Activated CD4-positive, alpha-beta T cell treated with anti-CD3 and anti-CD28 coated beads for 4 hours (primary cell): ENCODE results near the gene TTC23.

Experiments used
- DNase-seq, 2 donors: peaks; one replicate each; pipeline ENCODE4 v3.0.0-alpha.2; 2020

Gene TTC23

DNA sequence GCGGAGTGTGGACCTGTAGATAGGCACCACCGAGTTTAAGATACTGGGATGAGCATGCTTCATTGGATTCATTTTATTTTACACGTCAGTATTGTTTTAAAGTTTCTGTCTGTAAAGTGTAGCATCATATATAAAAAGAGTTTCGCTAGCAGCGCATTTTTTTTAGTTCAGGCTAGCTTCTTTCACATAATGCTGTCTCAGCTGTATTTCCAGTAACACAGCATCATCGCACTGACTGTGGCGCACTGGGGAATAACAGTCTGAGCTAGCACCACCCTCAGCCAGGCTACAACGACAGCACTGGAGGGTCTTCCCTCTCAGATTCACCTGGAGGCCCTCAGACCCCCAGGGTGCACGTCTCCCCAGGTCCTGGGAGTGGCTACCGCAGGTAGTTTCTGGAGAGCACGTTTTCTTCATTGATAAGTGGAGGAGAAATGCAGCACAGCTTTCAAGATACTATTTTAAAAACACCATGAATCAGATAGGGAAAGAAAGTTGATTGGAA is 115.0 kb downstream of the TTC23 start:
- no peak for DNase-seq

DNA sequence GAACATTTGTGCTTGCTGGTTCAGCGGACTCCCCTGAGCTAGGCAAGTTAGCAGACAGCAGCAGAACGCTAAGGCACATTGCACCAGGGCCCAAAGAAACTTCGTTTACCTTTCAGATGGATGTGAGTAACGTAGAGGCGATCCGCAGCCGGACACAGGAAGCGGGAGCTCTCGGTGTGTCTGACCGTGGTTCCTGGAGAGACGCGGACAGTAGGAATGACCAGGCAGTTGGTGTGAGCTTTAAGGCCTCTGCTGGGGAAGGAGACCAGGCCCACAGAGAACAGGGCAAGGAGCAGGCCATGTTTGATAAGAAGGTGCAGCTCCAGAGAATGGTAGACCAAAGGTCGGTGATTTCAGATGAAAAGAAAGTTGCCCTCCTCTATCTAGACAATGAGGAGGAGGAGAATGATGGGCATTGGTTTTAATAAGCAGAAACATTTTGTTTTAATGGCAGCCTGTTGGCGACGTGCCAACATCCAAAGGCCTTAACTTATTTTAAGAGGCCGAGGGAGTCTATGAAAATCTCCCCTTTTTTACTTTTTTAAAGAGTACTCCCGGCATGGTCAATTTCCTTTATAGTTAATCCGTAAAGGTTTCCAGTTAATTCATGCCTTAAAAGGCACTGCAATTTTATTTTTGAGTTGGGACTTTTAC is 116.6 kb downstream of the TTC23 start:
- DNase-seq = no peak

DNA sequence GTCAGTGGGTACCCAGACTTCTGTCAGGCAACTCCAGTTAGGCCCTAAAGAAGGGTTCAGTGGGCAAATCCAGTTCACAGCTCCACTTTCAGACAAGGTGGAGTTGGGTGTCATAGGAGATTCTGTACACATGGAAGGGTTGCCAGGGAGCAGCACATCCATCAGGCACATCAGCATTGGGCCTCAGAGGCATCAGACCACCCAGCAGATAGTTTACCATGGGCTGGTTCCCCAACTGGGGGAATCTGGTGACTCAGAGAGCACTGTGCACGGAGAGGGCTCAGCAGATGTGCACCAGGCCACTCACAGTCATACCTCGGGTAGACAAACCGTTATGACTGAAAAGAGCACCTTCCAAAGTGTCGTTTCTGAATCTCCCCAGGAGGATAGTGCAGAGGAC is 117.3 kb downstream of the TTC23 start:
- no peak for DNase-seq

DNA sequence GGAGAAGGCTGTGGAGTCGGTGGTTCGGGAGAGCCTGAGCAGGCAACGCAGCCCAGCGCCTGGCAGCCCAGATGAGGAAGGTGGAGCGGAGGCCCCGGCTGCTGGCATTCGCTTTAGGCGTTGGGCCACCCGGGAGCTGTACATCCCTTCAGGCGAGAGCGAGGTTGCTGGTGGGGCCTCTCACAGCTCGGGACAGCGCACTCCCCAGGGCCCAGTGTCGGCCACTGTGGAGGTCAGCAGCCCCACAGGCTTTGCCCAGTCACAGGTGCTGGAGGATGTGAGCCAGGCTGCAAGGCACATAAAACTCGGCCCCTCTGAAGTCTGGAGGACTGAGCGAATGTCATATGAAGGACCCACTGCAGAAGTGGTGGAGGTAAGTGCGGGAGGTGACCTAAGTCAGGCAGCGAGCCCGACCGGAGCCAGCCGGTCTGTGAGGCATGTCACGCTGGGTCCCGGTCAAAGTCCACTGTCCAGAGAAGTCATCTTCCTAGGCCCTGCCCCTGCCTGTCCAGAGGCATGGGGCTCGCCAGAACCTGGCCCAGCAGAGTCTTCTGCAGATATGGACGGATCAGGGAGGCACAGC is 117.8 kb downstream of the TTC23 start:
- DNase-seq = no peak

DNA sequence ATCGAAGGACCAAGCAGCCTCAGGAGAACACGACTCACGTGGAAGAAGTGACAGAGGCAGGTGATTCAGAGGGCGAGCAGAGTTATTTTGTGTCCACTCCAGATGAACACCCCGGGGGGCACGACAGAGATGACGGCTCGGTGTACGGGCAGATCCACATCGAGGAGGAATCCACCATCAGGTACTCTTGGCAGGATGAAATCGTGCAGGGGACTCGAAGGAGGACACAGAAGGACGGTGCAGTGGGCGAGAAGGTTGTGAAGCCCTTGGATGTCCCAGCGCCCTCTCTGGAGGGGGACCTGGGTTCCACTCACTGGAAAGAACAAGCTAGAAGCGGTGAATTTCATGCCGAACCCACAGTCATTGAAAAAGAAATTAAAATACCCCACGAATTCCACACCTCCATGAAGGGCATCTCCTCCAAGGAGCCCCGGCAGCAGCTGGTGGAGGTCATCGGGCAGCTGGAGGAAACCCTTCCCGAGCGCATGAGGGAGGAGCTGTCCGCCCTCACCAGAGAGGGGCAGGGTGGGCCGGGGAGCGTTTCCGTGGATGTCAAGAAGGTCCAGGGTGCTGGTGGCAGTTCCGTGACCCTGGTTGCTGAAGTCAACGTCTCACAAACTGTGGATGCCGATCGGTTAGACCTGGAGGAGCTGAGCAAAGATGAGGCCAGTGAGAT is 118.5 kb downstream of the TTC23 start:
- no peak for DNase-seq

DNA sequence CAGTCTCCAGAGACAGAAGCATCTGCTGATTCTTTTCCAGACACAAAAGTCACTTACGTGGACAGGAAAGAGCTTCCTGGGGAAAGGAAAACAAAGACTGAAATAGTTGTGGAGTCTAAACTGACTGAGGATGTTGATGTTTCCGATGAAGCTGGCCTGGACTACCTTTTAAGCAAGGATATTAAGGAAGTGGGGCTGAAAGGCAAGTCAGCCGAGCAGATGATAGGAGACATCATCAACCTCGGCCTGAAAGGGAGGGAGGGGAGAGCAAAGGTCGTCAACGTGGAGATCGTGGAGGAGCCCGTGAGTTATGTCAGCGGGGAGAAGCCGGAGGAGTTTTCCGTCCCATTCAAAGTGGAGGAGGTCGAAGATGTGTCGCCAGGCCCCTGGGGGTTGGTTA is 119.1 kb downstream of the TTC23 start:
- DNase-seq = no peak

DNA sequence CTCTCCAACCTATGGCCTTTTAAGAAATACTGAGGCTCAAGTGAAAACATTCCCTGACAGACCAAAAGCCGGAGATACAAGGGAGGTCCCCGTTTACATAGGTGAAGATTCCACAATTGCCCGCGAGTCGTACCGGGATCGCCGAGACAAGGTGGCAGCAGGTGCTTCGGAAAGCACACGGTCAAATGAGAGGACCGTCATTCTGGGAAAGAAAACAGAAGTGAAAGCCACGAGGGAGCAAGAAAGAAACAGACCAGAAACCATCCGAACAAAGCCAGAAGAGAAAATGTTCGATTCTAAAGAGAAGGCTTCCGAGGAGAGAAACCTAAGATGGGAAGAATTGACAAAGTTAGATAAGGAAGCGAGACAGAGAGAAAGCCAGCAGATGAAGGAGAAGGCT is 119.7 kb downstream of the TTC23 start:
- DNase-seq = no peak

DNA sequence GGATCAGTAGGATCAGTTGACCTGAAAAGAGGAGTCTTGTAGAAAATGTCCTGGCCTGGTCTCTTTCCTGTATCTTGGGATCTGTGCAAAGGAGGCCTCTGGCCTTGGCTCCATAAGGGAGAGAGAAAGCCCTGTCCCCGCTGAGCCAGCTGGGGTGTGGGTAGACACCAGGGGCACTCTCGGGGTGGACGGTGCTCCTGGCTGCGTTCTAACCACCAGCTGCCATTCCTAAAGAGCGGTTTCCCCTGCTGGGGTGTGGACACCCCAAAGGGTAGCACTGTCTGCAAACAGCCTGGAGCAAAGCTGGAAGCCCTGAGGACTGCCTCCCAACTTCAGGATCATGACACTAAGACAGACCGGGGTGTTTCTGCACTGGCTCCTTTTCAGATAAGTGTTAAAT is 121.0 kb downstream of the TTC23 start:
- no peak for DNase-seq

DNA sequence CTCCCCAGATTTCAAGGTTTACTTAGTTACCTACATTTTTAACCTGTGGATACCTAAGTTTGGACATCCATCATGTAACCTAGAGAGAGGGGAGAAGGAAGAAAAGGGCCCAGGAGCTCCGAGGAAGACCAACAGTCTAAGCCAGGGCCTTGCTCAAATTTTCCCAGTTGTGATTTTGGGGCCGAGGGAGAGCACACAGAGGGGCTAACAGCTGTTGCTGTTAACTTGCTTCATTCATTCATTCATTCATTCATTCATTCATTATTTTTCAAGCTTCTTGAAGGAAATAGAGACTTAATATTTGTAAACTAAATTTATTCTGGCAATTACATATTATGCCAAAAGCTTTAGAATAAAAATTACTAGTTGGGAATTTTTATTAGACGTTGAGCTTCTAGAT is 121.6 kb downstream of the TTC23 start:
- no peak for DNase-seq

DNA sequence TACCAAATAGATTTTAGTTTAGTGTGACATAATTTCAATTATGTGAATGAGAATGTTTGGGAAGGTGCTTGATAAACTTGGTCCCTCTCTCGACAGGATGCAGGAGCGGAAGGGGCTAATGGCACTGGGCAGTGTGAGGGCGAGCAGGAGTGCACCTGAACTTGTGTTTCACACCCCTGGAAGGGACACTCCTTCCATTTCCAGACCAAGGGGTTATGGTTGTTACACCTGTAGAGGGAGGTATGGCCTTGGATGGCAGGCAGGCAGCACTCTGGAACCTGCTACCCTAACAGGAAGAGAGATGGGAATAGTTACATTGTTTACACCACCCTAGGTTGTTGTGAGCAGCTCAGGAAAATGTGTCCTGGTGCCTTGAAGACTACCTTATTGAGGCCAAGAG is 122.5 kb downstream of the TTC23 start:
- no peak for DNase-seq

DNA sequence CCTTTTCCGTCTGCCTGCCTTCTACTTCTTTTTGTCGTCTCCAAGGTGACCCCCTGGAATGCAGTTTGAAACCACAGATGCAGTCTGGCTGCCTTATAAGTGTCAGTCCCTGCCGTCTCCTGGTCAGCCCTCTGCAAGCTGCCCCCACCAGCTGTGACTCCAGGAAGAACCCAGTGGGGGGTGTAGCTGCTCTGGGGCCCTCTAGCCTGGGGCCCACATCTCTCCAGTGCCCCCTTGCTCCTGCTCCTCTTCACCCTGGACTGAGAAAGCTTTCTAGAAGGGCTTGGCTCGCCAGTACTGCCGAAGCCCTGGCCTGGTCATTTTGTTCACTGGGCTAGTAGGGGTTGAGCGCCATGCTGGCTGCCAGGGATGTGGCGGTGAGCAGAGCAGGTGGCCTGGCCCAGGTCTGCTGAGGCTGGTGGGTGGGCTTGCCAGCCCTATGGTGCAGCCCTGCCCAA is 123.2 kb downstream of the TTC23 start:
- DNase-seq = no peak

DNA sequence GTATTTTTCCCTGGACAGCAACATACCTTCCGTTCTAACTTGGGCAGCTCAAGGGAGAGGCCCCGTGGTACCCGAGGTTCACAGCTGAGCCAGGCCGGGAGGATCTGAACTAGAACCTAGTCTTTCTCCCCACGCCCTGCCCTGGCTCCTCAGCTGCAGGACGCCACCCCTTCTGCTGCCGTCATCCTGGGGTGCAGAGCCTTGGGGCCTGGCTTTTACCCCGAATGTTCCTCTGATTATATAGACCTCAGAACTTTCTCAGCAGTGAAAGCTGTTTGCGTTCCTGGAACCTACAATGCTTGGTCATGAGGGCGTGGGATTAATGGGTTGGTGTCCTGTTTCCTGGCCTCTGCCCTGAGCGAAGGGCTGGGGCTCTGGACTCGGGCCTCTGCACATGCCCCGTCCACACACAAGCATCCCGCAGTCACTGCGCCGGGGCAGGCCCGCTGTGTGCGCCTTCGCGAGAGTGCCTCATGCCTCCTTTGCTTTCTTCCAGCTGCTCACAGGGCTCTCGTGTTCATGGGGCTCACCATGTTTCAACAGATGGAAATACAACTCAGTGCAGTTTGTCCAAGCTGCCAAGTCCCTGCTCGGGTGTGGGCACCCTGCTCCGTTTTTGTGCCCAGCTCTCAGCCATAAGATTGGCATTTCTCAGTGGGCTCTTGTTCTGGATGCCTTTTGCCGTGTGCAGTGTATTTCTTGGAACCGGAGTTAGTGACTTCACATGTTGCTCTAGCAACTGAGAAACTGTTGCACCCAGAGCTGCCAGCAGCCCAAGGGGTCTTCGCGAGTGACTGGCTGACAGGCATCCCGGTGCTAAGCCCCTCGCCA is 124.1 kb downstream of the TTC23 start:
- DNase-seq = no peak

DNA sequence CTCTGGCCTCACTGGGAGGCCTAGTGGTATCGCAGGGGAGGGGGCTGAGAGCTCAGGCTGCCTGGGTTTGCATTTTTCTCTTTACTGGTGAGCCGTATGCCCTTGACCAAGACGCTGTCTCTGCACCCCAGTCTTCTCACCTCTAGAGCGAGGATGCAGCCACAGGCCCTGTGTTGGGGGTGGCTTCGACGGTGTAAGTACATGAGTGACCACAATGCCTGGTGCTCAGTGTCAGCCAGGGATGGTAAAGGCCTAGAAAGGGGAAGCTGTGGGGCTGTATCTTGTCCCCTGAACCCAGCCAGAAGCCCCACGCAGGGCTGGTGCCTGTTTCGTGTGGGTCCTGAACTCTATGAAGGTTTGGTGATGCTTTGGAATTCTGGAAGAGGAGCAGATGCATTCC is 124.7 kb downstream of the TTC23 start:
- DNase-seq = no peak

DNA sequence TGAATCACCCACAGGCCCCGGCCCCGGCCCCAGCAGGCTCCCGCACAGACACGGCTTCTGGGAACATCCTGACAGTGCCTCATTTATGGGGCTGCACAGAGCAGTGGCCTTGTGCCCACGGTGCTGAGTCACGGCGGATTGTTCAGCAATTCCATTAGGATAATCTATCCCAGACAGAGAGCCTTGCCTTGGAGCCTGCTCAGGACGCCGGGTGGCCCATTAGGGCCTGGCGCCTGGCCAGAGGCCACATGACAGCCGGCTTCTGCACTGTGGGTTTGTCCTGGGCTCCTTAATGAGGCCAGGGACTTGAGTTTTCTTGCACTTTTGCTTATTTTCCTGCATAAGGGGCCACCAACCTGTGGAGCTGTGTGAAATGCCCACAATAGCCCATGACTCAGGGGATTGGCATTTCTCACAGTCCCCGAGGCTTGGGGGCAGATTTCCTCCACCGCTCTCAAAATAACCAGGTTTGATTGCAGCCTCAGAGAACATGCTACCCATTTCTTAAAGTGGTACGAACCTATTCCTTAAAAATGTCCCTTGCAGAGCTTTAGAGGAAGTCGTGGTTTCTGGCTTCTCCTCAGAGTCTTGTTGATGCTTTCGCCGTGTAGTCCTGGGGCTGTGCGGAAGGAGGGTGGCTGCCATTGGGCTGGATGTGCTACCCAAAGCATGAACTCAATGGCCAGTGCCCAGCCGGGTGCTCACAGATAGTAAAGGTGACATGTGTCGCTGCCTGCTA is 125.5 kb downstream of the TTC23 start:
- DNase-seq = no peak

DNA sequence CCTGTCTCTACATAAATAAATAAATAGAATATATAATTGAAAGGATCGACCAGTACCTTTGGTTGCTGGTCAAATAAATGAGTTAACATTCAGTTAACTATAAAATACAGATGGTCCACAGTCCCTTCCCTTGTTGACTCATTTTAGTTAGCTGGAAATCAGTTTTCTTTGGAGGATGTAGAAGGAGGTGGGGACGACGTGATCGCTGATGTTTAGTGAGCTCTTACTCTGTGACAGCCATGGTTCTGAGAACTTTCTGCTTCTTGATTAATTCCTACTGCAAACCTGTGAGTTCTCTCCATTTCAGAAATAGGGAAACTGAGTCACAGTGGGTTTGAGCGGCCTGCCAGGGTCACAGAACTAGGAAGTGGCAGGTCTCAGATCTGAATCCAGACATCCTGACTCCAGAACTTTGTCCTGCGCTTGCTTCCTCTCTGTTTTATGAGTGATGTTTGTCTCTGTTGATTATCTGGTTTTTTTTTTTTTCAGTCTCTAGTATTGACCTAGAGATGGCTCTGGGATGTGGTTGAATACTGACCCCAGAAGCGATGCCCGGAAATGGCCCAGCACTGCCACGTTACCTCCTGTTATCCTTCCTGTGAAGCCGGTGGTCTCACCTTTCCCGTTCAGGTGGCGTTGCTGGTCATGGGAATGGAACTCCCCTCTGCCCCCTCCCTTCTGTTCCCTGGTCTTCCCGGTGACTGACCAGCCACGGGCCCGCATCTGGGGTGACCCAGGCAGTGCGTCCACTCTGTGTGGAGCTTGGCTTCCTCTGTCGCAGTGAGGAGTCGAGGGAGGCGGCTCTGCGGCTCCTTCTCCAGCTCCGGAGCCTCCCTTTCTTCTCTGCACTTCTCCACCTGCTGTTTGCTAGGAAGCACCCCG is 126.3 kb downstream of the TTC23 start:
- no peak for DNase-seq

DNA sequence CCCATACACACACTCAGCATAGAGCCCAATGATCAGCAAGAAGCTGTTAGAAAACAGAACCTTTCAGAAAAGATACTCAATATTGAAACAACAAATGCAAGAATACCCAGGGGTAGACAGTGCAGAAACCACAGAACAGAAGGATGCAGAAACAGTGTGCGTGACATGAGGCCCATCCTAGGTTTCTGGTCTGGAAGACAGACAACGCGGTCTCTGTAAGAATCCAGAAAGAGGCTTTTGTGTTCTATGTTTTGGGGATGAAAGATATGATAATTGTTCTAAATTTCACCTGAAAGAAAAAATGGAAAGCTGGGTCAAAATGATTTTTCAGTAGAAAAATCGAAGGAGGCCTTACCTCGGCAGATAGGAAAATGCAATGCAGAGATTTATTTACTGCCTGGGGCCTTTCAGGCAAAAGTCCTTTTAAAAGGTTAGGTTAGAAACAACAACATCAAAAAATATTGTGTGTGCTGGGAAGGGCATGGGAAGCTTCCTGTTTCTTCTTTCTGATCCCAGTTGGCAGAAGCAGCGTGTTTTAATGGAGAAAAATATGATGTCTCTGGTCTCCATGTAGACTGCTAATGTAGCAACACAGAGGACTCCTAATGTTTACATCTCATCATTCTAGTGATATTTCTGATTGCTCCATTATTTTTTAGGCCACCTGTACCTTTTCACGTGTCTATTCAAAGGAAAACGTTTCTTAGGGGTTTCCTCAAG is 127.5 kb downstream of the TTC23 start:
- DNase-seq = no peak

DNA sequence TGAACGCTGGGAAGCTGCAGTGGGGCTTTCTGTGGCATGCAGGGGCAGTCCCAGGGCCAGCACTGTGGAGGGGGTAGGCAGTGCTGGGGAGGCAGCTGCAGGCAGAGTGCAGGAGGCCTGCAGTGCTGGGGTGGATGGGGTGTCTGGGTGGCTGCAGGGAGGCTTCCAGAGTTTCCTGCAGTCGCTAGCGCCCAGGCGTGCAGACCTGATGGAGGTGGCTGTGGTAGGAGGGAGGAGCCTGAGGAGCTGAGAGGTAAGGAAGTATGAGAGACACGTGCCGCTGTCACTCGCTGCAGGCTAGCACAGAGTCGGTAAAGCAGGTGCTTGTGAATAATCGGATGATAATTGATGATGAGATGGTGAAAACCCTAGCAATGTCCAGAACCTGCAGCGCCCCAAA is 128.2 kb downstream of the TTC23 start:
- DNase-seq = no peak

DNA sequence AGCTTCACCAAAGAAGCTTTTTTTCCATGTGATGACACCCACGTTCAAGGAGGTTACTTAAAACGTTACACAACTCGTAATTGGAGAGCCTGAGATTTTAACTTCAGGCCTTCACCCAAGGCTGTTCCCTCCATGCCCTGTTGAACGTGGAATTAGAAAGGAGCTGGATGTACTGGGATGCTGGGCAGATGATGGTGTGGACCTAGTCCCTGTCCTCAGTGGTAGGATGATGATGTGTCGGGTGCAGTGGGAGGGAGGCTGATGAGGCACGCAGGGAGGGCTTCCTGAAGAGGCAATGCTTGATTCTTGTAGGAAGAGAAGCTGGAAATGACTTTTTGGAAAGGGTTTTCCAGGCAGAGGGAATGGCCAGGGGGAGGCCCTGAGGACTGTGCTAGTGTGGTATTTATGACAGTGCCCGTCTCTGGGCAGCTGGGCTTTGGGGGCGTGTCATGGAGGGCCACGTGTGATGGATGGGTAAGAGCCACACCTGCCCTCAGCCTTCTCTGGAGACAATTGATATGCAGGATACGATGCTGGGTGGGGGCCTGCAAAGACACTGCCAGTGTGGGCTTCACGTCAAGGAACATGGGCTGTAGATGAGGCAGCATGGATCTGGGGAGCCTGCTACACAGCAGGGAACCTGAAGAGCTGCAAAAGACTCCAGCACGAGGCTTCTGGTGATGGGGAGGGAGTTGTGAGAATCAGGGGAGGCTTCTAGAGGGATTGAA is 129.2 kb downstream of the TTC23 start:
- DNase-seq = no peak

DNA sequence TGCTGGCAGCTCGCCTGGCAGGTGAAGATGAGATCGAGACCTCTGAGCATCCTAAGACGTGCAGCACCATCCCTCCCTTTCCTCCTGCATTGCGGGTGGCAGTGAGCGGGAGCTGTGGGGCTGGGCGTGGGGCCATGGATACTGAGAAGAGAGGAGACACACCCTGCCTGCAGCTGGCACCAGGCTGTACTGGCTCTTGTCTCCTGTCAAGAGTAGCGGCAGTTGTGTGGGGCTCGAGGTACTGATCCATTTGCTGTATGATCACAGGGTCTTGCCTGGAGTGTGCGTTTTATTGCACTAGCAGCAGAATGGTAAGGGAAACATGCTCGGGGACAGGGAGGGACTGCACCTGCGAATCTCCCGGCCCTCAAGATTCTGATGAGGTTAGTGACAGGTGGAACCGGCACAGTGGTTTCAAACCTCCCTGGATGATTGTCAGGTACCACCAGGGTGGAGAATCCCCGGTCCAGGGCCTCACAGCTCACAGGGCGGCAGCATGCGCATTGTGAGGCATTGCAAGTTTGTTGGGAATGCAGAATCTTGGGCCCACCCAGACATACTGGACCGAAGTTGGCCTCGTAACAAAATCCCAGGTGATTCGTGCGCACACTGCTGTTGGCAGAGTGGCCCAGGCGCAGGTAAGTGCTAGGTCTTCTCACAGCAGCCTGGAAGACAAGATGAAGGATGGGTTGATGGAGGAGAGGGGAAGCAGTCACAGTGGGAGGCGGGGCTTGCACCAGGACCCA is 130.4 kb downstream of the TTC23 start:
- no peak for DNase-seq

DNA sequence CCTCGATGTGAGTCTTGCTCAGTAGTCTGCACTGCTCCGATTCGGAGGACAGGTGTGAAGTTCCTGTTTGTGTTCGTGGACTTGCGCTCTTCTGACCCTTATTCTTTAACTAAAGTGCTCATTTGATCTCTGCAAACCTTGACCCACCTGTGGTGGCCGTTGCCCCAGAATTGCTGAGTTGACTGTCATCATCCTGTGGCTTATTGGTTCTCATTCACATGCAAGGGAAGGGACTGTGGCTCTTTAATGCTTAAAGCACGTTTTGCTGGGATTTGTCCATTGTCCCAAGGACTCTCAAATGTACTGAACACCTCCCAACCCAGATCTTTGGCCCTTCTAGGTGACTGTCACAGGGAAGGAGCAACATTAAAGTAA is 131.1 kb downstream of the TTC23 start:
- no peak for DNase-seq
